GM18498 (cell line): ENCODE measurements around the gene NLGN4X.
A peak's percentile ranks its signal among the peaks of the same experiment; 100 is the strongest.

Source experiments
- ATAC-seq: cut with Tn5 transposase; IDR thresholded peaks from one replicate; pipeline ENCODE4 v1.9.1; 2021; ENCODE audit warnings: mild to moderate bottlenecking, moderate library complexity; ENCODE audit not compliant: unreplicated experiment

The NLGN4X gene

DNA sequence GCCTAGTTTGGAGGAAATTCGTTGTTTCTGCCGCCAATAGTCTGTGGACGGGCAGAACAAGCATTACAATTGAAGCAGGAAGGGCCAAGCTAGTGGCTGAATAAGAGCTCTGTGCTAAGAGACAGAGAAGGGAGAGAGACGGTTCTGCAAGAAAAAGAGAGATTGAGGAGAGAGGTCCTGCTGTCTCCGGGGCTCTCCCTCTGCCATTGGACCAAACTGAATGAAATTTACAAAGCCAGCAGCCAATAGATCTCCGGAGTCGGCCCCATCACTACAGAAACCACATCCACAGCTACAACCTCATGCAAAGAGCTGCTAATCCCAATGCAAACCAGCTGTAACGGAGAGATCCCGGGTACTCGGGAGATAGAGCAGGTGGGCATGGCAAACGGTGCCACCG, at the start of gene NLGN4X:
Gene NLGN4X, minus strand, starts transcription at position 148 of the 400 bp plus-strand sequence. CDS start 77,401 bp downstream, outside the sequence.
- ATAC-seq: no peak

GRCh38 chrX:6266041-6266440, 37.4 kb upstream of the NLGN4X start:
- ATAC-seq: no peak

DNA sequence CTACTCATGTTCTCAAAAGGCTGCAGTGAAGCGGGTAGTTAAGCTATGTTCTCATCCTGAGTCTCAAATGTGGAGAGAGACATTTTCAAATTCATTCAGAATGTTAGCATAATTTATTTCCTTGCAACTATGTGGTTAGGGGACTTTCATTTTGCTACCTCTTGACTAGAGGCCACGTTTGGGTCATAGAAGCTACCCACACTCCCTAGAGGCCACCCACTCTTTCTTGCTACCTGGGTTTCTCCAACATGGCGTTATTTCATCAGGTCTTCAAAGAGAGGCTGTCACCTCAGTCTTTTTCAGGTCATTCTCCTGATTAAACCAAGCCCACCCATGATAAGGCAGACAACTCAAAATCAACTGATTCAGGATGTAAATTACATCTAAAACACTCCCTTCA, 34.3 kb upstream of the NLGN4X start:
- no peak for ATAC-seq

- no peak for ATAC-seq
Observed at GRCh38 chrX:6257025-6257424, 28.4 kb upstream of the NLGN4X start.

GRCh38 chrX:6244666-6245065, 16.0 kb upstream of the NLGN4X start:
- ATAC-seq: no peak

DNA sequence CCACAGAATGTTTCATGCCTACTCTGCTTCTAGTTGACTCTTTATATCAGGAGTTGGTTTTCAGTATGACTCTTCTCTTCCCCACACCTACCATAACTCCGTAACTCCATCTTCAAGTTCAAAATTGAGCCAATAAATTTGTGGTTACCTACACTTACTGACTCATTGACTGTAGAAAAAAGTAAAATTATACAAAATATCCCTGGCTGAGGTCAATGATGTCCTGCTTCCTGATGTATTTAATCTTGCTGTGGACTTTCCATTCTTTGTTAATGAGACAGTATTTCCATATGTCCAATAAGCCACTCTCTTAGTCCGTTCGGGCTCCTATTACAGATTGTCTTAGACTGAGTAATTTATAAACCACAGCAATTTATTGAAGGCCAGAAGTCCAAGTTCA, 9.9 kb upstream of the NLGN4X start:
- no peak for ATAC-seq

- no peak for ATAC-seq
Observed at GRCh38 chrX:6227935-6228334, 732 bp downstream of the NLGN4X start.

- no peak for ATAC-seq
Observed at GRCh38 chrX:6227453-6227835, 1.2 kb downstream of the NLGN4X start.

GRCh38 chrX:6226596-6227452, 1.8 kb downstream of the NLGN4X start:
- ATAC-seq: no peak

DNA sequence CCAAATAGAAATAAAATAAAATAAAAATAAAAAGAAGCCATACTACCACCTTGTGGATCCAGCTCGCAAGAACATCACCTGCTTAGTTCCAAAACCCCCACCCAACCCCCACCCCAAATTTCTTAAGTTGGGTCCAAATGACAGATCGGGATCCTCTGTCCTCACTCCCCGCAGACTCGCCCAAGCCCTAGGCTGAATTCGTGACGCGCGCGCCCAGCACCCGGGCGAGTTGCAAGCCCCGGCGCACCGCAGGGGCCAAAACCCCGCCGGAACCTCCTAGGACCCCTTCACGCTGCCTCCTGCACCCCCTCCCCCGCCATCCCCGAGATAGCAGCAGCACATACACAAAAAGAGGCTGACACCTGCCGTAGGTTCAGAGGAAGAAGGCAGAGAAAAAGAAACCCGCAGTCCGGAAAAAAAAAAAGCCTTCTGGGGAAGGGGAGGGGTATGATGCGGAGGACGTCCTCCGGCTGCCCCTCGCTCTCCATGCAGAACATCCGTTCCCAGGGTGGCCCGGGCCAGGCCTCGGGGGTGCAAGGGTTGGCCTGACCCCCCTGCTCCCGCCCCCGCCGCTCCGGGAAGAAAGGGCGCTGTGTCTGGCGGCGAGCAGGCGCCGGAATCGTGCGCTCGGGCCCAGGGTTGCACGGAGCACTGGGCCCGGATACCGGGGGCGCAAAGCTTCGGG, 2.6 kb downstream of the NLGN4X start:
- ATAC-seq: no peak

DNA sequence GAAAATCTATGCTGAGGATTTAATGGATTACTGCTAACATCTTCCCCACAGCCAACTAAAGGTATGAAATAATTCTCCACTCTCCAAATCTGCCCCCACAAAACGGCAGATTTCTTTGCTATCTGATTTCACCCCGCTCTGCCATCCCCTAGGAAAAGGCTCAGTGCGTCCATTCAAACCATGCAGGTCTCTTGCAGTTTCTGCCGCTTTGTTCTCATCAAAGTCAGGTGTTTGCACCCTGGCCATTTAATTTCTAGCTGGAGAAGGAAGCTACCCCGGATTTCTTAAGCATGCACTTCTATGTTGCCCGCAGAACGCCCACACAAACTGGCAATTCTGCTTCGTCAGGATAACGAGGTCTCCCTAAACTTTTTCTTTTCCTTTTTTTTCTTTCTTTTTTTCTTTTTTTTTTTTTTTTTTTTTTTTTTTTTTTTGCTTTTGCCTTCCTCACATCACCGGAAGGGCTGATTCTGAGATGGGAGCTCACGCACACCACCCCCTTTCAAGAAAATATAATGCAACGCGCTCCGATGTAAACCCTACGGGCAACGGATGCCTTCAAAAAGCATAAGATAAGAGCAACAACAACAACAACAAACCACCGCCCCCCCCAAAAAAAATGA, 3.3 kb downstream of the NLGN4X start:
- ATAC-seq: no peak

GRCh38 chrX:6223516-6223915, 5.2 kb downstream of the NLGN4X start:
- no peak for ATAC-seq

- no peak for ATAC-seq
Observed at GRCh38 chrX:6210230-6210629, 18.4 kb downstream of the NLGN4X start.

GRCh38 chrX:6203462-6204215, 25.0 kb downstream of the NLGN4X start:
- peak; percentile 57 for ATAC-seq

DNA sequence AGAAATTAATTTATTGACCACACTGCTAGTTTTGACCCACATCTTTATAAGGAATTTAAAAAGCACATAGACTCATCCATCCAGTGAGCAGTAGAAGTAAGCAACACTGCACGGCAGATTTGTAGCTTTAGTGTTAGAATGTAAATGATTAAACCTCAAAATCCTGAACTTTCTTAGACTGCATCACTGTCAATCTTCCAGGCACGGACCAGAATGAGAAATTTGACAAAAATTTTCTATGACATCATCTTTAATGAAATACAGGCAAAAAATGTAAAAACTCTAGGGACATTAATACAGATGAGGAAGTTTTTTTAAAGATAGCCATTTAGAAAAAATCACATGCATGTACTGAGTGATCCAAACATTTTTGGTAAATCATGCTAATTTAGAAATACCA, 29.2 kb downstream of the NLGN4X start:
- ATAC-seq: no peak

DNA sequence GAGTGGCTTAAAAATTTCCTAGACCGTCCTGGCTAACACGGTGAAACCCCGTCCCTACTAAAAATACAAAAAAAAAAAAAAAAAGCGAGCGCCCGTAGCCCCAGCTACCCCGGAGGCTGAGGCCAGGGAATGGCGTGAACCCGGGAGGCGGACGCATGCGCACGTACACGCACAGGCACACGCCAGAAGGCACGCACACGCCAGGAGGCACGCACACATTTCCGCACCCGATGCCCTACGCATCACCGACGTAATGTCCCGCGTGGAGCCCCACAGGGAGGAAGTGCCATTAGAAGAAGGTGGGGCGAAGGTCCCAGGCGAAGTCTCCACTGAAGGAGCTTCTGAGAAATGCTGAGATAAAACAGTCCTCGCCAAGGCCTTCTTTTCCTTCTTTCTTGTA, 41.4 kb downstream of the NLGN4X start:
- no peak for ATAC-seq

DNA sequence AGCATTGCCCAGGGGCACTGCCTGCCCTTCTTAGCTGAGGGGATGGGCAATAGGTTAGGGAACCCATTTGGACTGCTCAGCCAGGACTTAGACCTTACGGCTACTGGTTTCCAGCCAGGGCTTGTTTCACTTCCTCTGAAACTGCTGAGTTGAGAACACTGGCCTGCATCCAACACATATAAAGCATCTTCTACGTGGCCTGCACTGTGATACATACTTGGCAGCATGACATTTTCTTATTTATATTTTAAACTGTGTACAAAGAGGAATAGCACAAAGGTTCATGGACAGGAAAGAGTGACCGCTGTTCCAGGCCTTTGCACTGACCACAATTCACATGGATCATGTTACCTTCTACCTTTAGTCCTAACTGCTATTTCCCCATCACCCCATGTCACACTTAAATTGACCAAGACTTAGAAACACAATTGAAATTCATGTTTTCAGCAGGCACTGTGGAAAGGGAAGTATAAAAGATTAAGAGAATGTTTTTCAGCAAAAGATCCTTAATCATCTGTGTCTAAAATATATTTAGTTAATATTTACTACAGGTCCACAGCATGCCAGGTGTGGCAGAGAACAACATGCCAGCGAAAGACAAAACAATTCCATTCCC, 43.7 kb downstream of the NLGN4X start:
- ATAC-seq: peak; percentile 99

DNA sequence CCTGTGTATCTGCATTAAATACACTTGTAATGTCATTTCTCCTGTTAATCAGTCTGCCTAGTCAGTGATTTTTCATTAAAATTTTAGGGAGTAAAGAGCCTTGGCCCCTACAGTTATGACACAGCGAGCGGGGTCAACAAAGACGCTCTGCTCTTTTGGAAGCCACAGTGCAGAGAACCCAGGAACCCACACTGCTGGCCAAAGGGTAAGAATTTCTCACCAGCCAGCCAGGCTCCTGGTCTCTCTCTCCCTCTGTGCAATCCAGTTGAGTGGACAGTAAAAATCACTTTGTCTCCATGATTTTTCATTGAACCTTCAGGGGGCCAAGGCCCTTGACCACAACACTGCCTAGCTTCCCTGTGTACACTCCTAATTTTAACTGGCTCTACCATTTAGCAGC, 52.8 kb downstream of the NLGN4X start:
- no peak for ATAC-seq

GRCh38 chrX:6170424-6170823, 58.2 kb downstream of the NLGN4X start:
- no peak for ATAC-seq

DNA sequence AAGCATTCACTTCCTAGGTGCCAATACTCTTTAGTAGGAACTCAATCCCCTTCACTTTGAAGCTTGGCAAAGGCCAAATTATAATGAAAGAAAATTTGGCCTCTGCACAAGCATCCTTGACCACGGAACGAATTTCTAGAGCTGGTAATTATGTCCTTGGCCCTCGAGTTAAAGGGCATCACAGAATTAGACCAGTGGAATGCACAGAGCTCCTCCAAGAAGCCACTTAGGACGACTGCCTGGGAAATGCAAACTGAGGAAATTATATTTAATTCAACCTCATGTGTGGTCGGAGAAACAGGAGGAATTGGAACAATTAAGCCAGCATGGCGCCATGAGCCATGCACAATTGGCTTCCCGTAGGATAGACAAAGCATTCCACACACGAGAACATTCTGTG, 59.3 kb downstream of the NLGN4X start:
- no peak for ATAC-seq

GRCh38 chrX:6163721-6164120, 64.9 kb downstream of the NLGN4X start:
- no peak for ATAC-seq
